NT2/D1 (cell line): ENCODE results near the gene TECR.
"Not testable (repeated sequence)": the region's sequence is repeated elsewhere in the genome, so short reads cannot be mapped to it uniquely, and the experiment has no call there.

Source experiments
- SUZ12 ChIP-seq: IDR thresholded peaks from 2 replicates; pipeline ENCODE4 v1.6.1; 2011; ENCODE audit not compliant: insufficient read length, insufficient read depth; ENCODE audit errors: extremely low read depth
- YY1 ChIP-seq: IDR thresholded peaks from 2 replicates; pipeline ENCODE4 v1.6.1; 2011; ENCODE audit not compliant: insufficient read length, insufficient read depth
- ZNF274 ChIP-seq: IDR thresholded peaks from 2 replicates; pipeline ENCODE4 v1.6.1; 2011; ENCODE audit warnings: mild to moderate bottlenecking, low read depth, low read length

GRCh38 chr19:14613399-14614098, 84.2 kb downstream of the TECR start:
- TF ChIP-seq ZNF274, SUZ12, YY1: not testable (repeated sequence)
